Renal pelvis (tissue), 4 donors: ENCODE results near the gene TTYH3. TPM values are rescaled to one million over a fixed set of nuclear protein-coding genes. Genes with fewer than 3 reads are reported as not detected.

Source experiments
- DNase-seq: peaks from one replicate; pipeline ENCODE4 v3.0.0-alpha.2; 2013
- polyA plus RNA-seq, 3 donors: library from polyadenylated mRNA; unstranded; fragments of 120-200 nt; gene quantifications; one replicate each; pipeline ENCODE4 v1.2.1, GENCODE V29; 2013; ENCODE audit not compliant: insufficient read length in 3 of 3

Gene TTYH3
- polyA plus RNA-seq, 3 donors: 114 to 152 (median 138) TPM

DNA sequence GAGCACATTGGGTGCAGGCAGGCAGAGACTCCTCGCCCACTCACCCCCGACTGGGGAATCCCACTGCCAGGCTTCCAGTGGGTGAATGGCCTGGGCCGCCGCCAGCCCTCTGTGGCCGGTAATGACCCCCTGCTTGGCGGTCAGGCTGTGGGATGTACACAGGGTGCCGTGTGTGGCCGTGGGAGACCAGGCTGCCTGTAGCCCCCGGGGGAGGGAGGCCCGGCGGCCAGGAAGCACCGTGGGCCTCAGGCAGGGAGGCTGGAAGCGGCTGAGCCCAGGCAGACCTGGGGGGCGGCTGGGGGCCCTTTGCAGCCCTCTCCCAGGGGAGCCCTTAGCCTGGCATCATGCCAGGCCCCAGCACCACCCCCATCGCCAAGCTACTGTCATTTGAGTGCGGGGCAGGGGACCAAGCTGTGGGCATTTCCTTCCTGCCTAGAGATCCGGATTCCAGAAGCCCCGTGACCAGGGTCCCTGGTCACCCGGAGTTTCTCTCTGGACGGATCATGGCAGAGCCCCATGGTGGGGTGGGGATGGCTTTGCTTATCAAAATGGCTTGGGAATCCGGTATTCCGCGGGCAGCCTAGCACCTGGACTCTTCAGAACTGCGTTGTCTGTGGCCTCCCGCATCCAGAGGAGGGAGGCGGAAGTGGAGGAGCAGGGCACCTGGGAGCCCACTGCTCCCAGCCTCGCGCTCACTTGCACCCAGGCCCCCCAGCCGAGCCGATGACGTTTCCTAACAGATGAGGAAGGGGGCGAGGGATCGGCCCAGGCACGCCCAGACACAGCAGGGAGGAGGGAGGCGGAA lies 1.1 kb downstream of the TTYH3 start:
- no peak for DNase-seq

DNA sequence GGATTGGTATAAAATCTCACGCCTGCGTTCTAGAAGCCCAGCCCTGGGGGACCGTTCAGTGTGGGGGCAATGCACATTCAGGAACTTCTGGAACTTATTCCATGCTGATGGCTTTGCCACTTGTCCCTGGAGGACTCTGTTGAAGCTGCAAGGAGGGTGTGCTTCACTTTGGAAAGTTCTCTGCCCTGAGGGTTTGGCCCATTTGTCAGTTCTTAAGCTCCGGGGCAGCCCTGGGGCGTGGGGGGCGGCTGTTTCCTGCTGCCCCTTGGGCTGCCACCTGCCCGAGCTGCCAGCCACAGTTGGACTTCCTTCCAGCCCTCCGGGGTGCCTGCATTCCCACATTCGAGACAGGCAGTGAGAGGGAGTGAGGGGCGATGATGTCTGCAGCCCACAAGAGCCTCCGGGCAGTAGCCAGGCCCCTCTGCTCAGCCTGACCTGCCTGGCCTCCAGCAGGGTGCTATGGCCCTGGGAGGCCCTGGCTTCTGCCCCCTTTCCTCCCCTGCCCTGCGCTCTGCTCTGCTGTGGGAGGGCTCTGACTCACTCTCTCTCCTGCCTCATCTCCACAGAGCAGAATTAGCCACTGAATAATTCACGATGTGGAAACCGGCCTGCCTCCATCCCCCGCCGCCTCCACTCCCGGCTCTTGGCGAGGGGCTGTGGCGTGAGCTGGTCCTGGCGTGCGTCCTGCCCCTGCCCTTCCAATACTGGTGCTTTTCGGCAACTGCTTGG lies 1.9 kb downstream of the TTYH3 start:
- no peak for DNase-seq

DNA sequence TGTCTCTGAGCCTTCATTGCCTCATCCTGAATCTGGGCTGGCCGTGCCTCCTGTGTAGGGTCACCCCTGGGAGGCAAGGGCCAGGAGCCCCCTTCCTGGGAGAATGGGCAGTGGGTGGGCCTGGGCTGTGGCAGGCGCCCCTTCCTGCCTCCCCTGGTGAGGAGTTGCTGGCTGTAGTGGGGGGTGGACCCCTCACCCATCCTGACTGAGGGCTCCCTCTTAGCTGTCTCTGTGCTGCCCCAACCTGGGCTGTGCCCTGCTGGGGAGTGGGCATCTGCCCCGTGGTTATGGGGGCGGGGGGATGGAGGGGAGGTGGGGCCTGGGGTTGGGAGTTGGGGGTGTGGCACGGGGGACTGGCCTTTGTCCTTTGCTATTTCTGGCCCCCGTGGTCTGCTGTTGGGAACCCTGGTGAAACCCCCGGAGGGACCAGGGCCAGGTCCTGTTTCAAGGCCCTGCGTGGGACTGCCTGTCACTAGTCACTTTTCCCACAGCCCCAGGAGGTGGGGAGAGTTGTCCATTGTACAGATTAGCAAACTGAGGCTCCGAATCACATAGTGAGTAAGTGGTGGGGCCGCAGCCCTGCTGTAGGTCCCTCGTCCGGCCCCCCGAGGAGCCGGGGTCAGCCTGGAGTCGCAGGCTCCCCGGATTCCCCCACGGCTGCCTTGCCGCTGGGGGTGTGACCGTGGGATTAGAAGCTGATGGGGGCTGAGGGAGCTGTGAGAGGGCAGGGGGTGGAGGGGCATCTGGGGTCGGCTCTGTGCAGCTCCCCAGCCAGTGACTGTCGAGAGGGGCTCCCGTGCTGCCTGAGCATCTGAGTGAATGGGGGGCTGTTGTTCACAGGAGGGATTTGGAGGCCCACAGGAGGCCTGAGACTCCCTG lies 2.7 kb downstream of the TTYH3 start:
- no peak for DNase-seq

DNA sequence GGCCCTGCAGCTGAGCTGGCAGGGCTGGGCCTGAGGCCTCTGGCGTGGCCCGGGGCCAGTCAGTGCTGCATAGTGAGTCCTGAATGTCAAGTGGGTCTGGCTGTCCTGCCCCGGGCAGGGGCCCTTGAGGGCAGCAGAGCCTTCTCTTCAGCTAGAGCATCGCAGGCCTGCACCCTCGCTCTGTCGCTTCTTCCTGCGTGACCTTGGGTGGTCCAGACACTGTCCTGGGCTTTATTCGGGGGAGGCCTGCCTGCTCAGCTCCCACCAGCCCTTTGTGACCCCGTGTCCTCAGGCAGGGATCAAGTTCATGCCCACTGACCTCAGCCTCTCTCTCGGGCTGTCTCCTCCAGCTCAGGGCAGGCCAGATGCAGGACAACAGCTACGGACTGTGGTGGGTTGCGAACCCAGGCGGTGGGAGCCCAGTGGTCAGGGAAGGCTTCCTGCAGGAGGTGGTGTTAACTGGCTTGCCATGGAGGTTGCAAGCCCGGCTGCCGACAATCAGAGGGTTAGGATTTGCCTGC lies 3.4 kb downstream of the TTYH3 start:
- no peak for DNase-seq

DNA sequence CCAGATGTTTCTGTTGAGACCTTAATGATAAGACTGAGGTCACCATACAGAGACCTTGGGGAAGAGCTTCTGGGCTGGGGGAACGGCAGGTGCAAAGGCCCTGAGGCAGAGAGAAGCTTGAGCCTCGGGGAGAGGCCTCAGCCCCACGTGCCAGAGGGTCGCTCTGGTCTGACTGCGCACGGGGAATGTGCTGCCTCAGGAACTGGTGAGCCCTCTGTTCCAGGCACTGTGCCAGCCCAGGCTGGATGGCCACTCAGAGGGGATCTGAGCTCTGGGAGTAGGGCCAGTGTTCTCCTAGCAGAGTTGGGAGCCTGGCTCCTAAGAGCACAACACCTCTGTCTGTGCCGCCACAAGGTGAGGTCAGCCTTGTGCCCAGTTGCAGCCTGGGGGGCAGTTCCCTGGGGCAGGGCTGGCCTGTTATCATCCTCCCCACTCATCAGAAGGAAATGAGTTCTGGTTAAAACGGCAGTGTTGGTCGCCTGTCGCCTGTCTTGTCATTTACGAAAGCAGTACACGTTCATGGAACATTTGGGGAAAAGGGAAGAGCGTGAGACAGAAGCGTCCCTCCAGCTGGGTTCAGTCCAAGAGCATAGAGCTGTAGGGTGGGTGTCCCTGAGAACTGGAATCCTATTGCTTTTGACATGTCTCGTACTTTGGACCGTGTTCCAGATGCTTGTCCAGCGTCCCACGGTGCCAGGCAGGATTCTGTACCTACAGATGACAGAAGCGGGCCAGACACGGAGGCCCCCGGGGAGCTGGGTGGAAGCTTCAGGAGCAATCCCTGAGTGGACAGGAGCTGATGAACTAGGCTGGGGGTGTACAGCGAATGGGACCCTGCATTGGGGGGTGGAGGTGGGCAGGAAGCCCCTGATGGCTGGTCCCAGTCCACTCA lies 4.3 kb downstream of the TTYH3 start:
- no peak for DNase-seq

- no peak for DNase-seq
Measured at GRCh38 chr7:2637066-2637471, 5.3 kb downstream of the TTYH3 start.

- no peak for DNase-seq
Measured at GRCh38 chr7:2637505-2638223, 5.9 kb downstream of the TTYH3 start.

DNA sequence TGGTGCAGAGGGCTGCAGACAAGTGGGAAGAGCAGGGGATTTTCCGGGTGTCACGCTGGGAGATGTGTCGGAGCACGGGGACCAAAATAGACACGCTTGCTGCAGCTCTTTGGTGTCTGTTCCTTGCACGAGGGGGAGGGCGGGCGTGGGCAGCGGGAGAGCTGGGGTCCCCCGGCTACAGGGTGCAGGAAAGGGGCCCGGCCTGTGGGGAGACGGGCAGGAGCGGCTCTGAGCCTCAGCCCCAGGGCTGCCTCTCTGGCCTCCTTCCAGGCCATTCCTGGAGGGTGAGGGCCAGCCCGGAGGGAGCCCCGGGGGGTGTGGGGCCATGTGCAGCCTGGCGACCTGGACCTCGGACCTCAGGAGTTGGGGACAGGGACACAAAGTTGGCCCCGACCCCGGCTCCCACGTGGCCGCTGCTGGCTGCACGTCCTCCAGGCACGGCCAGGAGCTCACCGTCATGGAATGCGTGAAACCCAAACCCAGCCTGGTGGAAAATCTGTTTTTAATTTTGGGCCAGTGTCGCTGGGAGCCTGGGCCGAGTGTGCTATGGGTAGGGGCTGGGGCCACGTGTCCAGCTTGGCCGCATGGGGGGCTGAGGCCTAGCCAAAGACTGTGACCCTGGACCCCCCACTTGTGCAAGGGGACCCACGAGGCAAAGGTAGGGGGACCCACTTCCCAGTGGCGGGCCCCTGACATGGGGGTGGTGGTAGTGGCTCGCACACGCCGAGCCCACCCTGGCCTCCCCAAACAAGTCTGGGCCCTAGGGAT lies 6.6 kb downstream of the TTYH3 start:
- no peak for DNase-seq

DNA sequence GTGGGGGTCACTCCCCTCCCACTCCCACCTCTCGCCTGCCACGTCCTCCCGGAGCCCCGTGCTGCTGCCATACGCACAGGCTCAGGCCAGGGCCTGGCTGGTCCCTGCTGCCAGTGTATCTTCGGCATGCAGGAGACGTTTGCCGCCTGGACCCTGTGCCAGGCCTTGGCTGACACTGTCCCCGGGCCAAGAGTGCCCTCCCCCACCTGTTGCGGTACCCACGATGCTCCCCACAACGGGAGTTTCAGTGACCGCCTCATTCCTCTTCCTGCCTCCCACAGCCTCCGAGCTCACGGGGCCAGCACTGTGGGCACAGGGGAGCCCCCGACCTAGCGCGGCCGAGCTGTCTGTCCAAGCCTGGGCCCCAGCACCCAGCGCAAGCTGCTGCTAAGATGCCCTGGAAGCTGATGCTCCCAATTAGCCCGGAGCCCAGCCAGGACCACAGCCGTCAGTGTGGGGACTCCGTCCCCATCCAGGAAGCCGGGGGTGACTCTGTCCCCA lies 7.4 kb downstream of the TTYH3 start:
- DNase-seq: no peak

- no peak for DNase-seq
Measured at GRCh38 chr7:2639695-2640481, 8.1 kb downstream of the TTYH3 start.

DNA sequence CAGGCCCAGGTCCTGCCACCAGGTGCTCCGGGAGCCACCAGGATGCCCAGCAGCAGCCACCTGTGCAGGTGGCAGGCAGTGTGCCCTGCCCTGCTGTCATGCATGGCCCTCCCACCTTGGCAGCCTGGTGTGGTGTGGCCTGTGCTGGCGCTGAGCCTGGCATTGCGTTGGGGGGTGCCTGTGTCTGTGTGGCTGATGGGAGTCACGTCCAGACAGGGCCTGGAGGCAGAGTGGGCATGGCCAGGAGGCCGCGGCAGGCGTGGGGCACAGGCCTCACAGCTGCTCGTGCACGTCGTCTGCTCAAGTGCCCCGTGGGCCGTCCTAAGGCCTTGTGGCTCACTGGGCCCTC lies 8.7 kb downstream of the TTYH3 start:
- no peak for DNase-seq

GRCh38 chr7:2640846-2641316 lies 9.1 kb downstream of the TTYH3 start:
- DNase-seq: no peak

DNA sequence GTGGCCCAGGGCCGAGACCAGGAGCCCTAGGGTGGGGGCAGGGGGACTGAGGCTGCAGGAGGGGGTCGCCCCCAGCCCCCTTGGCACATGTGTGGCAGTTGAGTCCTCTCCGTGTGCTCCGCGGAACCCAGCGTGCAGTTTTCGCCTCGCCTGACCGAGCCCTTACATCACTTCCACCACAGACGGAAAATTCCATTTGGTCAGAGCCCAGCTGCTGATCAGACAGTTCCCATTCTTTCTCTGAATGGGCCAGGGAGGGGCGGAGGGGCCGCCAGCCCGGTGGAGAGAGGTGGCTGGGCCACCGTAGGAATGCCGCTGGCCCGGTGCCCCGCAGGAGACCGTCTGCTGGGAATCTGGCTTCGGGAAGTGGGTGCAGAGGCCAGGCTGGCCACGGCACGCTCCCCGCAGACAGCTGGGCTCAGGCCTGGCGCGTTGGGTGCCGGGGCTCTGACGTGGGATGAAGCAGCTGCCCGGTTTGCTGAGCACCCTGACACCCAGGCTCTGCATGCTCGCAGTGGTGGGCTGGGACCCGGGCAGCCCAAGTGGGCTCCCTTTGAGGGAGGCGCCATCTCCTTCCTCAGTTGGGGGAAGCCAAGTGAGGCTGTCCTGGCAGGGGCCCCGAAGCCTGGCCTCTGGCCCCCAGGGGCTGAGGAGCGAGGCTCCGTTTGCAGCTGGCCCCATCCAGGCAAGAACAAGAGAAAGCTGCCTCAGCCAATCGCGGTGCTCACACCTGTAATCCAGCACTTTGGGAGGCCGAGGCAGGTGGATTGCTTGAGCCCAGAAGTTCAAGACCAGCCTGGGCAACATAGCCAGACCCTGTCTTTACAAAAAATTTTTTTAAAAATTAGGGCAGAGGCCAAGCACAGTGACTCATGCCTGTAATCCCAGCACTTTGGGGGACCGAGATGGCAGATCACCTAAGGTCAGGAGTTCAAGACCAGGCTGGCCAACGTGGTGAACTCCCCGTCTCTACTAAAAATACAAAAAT lies 9.9 kb downstream of the TTYH3 start:
- DNase-seq: peak; percentile 92

DNA sequence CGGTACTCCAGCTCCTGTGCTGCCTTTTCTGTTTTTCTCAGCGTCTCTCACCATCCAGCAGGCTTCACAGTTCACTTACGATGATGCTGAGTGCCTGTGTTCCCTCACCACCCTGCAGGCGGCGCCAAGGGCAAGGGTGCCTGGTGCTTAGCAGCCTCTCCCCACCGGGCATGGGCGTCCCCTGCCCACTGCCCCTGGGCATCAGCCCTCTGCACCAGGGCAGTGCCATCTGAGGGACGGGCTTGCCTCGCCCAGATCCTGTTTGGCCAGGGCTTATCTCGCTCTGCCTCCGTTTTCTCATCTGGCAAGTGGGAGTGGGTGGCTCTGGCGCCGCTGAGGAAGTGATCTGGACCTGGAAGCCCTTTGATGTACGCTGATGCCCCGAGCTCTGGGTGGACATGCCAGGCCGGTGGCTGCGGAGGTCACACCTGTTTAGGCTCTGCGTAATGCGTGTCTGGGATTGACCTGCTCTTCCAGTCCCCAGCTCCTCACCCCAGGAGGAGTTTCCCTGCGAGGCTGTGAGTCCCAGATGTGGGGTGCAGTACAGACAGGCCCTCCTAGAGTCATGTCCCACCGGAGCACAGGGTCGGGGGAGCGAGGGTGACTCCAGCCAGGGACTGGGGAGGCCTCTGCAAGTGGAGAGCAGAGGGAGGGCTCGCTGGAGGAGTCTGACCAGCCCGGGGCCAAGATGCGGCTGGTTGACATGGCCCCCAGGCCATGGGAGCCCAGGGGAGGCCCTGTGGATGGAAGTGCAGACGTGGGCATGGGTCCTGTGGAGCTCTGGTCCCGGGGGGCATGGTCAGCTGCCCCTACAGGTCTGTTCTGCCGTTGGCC lies 11.8 kb downstream of the TTYH3 start:
- no peak for DNase-seq

DNA sequence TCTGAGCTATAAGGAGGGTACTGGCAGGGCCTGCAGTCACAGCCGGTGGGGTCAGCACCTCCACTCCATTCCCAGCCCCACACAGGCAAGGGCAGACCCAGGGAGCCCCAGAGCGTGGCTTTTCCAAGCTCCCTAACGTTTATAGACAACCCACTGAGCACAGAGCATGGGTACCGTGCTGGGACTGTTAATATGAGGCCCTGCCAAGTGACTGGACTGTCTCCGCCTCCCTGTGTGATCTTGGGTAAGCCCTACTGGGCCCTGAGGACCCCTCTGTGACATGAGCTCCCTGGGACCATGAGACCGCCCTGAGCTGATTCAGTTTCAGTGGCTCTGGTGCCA lies 12.4 kb downstream of the TTYH3 start:
- DNase-seq: no peak

GRCh38 chr7:2644562-2645273 lies 12.9 kb downstream of the TTYH3 start:
- no peak for DNase-seq
